Muscle of back (tissue), 11 donors: ENCODE measurements around the gene FUBP3. TPM values are rescaled to one million over a fixed set of nuclear protein-coding genes. Genes with fewer than 3 reads are reported as not detected.
"Not testable (repeated sequence)": the region's sequence is repeated elsewhere in the genome, so short reads cannot be mapped to it uniquely, and the experiment has no call there.

Experiments
- DNase-seq, 3 donors: peaks; one replicate each; pipeline versions ENCODE4 v3.0.0 to v3.0.0-alpha.2; 2013
- polyA plus RNA-seq, 10 donors: library from polyadenylated mRNA; unstranded; fragments of 120-200 nt; gene quantifications; one replicate each; pipeline ENCODE4 v1.2.1, GENCODE V29; 2013; ENCODE audit not compliant: insufficient read length in 10 of 10

The FUBP3 gene
- polyA plus RNA-seq, 10 donors: 33.5 to 51.2 (median 43.2) TPM

DNA sequence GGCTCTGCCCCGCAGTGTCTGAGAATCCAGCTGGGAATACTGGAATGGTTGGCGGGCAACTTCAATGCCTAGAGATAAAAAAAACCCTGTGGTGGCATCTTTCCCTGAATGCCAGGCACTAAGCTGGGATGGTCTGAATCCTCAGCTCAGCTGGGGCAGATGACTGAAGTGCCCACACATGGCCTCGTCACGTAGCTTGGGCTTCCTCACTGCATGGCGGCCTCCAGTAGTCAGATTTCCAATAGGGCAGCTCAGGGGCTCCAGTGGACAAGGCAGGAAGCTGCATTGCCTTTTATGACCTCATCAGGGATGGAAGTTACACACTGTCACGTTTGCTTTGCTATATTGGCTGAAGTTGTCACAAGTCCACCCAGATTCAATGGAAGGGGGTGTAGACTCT, 24.3 kb upstream of the FUBP3 start:
- DNase-seq: no peak

DNA sequence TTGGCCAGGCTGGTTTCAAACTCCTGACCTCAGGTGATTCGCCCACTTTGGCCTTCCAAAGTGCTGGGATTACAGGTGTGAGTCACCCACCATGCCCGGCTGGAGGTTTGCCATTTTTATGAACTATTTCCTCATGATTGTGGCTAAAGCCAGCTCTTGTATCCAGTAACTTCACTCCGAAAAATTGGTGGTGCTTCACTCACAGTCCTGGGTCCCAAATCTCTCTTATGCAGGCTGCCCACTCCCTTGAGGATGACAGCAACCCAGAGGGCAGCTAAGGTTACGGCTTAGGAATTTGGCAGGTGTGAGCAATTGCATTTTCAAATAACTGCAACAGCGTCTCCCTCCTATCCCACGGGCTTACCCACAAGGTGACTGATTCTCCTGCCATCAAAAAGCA, 23.4 kb upstream of the FUBP3 start:
- DNase-seq: no peak

DNA sequence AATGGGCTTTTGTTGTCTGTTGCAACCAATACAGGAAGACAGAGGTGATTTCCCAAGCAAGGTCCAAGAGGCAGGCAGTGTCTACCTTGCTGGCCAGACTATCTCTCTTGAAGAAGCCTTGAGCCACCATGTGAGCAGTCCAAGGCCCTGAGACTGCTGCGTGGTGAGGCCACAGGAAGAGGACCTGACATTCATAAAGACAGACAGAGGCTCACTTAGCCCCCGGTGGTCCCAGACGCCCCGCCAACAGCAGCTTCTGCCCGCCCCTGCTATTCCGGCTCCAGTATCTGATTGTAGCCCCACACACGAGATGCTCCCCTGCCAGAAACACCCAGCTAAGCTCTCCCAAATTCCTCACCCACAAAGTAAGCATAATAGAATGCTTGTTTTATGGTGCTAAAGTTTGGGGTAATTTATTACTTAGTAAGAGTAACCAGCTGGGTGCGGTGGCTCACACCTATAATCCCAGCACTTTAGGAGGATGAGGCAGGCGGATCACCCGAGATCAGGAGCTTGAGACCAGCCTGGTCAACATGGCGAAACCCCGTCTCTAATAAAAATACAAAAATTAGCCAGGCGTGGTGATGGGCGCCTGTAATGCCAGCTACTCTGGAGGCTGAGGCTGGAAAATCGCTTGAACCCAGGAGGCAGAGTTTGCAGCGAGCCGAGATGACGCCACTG, 22.8 kb upstream of the FUBP3 start:
- DNase-seq: no peak

DNA sequence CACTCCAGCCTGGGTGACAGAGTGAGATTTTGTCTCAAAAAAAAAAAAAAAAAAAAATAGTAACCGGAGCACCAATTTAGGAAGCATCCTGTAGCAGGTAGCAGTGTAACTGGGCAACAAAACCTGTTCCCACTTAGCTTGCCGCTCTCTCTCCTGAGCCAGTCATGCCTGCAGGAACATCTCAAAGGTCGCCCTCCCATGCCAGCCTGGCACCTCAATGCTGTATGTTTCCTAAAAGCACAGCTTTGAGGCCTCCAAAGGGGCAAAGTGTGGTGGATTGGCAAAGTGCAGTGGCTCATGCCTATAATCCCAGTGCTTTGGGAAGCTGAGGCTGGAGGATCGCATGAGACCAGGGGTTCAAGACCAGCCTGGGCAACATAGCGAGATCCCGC, 22.3 kb upstream of the FUBP3 start:
- DNase-seq: no peak

DNA sequence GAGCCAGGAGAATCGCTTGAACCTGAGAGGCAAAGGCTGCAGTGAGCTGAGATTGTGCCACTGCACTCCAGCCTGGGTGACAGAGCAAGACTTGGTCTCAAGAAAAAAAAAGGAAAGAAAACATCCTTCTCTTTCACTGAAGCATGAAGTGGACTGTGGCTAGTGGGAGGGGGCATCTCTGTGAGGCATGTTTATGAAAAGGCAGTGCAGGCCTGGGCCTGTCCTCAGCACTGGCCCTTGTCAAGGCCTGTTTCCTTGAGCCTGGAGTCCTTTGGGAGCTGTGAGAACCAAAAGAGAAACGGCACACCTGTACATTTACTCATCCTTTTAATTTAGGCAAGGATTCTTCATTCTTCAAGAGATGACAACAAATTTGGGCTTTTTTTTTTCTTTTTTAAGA, 18.3 kb upstream of the FUBP3 start:
- no peak for DNase-seq

DNA sequence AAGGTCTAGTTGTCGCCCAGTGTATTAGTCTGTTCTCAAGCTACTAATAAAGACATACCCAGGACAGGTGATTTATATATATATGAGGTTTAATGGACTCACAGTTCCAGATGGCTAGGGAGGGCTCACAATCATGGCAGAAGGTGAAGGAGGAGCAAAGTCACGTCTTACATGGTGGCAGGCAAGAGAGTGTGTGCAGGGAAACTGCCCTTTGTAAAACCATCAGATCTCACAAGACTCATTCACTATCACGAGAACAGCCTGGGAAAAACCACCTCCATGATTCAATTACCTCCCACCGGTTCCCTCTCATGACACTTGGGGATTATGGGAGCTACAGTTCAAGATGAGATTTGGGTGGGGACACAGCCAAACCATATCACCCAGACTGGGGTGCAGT, 16.9 kb upstream of the FUBP3 start:
- DNase-seq: not testable (repeated sequence)

DNA sequence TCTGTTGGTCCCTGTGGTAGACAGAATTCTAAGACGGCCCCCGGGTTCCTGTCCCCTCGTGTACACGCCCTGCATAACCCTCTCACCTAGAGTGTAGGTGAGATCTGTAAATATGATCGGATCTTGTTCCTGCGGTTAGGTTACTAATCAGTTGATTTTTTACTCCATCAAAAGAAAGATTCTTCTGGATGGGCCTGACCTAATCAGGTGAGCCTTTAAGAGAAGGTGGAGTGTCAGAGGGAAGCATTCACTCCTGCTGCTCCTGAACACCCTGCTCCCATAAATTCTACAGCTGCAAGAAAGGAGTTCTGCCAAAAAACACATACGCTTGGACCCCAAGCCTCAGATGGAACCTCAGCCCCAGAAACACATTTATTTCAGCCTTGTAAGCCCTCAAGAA, 15.6 kb upstream of the FUBP3 start:
- DNase-seq: no peak

DNA sequence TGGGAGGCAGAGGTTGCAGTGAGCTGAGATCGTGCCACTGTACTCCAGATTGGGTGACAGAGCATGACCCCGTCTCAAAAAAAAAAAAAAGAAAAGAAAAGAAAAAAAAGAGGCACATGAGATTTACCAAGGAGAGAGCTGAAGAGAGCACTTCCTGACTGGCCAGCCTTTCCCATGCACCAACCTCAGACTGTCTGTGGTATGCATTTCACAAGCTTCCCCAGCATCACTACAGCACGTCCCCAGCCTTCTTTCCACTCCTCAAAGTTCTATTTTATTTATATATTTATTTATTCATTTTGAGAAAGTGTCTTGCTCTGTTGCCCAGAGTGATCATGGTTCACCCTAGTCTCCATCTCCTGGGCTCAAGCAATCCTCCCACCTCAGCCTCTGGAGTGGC, 13.6 kb upstream of the FUBP3 start:
- DNase-seq: no peak

DNA sequence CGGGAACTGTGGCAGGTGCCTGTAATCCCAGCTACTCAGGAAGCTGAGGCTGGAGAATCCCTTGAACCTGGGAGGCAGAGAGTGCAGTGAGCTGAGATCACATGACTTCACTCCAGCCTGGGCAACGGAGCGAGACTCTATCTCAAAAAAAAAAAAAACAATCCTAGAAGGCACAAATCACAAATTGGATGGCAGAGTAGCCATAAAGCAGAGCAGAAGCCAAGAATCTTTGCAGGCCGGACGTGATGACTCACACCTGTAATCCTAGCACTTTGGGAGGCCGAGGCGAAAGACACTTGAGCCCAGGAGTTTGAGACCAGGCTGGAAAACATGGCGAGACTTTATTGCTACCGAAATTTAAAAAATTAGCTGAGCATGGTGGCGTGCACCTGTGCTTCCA, 9.2 kb upstream of the FUBP3 start:
- no peak for DNase-seq

DNA sequence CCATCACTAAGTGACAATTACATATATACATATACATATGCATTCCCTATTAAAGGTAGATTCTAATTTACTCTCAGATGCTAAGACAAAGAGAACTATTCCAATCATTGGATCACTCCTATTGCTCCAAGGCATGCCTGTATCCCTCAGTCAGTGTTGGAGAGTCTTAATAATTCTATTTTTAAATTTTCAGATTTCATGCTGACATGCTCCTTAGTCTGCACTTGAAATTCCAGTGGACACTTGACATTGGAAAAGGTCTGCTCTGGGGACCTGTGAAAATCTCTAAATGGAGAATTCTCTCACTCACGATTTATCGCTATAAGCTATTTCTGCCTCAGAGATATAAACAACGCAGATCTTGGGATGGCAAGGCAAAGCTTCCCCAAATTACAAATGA, 3.9 kb upstream of the FUBP3 start:
- DNase-seq: no peak

DNA sequence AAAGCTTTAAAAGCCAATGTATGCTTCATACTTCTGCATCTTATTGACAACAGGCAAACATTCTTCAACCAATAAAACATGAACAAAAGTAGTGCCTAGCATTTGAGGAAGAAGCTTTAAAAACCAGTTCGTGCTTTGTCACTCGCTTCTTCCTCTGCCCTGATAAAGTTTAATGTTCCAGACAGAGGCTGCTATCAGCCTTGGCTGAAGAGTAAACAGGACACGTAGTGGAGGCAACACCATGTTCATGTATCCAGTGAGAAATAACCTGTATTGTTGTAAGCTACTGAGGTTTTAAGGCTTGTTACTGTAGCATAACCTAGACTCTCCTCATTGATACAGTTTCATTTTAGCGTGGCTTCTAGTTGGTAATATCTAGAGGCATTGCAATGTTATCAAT, 3.2 kb upstream of the FUBP3 start:
- no peak for DNase-seq

DNA sequence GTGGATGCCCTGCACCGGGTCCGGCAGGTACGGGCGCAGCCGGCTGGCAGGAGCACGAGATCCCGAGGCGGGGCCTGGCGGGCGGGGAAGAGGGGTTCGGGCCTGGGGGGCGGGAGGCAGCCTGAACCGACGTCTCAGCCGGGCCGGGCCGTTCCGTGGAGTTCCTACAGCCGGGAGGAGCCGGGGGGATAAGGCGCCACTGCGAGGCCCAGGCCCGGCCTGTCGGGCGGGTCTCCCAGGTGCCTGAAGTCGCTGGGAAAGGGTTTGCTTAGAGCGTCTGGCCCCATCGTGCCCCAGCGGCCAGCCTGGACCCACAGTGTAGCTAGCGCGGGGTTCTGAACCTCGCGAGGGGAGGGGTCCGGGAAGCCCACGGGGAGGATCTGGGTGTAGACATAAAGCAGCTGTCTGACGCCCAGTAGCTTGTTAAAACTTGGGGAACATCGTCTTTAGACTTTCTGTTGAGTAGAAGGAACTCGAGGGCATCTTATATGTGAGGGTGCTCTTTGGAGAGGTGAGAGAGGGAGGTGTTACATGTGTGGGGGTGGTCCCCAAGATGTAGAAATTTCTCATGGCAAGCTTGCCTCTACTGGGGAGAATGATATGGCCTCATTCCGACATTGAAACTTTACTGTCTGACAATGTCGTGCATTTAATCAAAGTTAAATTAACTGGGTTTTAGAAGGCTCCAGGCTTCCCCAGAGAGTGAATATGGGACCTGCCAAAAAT, 524 bp downstream of the FUBP3 start:
- DNase-seq: no peak

DNA sequence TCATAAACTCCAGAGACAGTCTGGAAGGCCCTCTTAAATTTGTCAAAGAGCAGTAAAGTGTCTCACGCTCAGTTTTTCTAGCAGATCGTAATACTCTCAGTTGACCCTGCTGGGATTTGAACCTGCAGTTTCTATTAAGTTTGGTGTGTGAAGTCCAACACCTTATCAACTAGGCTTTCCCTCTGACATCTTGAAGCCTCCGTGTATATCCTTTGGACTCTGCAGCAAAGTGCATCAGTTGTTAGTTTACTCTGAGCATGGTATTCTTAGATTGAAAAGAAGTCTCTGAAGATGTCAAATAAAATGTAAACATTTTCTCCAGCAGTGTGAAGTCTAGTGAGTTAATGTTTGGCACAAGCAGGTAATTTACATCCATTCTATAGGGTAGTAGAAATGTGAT, 2.4 kb downstream of the FUBP3 start:
- DNase-seq: no peak

DNA sequence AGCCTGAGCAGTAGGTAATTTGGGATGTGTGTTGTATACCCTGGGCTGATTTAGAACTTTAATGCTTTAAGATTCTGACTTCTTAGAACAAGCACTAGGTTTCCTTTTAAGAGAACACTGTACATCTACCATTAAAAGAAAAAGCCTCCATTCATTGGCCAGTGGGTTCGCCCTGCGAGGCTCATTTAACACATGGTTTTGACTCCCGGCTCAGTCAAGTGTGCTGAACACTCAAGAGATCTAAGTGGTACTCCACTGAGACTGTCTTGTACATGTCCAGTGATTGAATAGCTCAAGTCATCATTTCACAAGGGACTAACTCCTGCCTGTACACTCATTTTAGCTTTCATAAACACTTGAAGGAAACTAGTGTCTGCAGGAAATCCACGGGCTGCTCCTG, 3.9 kb downstream of the FUBP3 start:
- no peak for DNase-seq

DNA sequence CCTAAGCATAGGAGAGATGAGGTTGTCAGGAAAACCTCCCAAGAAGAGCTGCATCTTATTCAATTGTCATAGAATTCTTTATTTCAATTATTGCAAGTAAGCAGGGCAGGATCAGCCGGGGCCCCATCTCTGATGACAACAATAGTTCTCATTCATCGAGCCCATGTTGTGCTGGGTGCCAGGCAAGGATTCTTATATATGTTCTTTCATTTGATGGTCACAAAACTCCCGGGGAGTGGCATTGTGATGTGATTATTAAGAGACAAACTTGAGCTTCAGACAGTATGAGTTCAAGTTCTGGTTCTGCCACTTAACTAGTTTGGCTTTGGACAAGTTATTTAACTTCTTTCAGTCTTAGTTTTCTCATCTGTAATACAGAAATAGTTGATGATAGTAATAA, 8.5 kb downstream of the FUBP3 start:
- DNase-seq: no peak

DNA sequence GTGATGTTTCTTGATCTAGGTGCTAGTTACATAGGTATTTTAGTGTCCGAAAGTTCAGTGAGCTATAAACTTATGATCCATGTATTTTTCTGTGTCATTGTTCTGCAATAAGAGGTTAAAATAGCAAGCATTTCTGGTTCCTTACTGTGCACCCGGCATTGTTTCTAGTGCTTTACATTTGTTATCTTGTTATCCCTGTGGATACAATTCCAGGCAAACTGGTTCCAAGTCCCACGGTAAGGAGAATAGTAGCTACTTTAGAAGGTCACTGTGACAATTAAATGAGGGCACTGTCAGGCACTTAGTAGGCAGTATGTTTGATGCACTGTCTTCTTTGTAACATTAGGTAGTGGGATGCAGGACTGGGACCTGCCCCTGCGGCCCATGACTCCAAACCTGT, 9.0 kb downstream of the FUBP3 start:
- no peak for DNase-seq

DNA sequence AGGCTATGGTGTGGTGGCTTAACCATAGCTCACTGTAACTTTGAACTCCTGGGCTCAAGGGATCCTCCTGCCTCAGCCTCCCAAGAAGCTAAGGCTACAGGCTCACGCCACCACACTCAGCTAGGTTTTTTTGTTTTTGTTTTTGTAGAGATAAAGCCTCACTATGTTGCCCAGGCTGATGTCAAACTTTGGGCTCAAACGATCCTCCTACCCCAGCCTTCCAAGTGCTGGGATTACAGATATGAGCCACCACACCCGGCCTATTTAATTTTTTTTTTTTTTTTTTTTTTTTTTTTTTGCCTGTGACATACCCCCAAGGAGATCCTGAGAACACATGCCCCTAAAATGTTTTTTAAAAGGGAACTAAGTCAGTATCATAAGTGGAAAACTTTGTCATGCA, 10.4 kb downstream of the FUBP3 start:
- DNase-seq: no peak

DNA sequence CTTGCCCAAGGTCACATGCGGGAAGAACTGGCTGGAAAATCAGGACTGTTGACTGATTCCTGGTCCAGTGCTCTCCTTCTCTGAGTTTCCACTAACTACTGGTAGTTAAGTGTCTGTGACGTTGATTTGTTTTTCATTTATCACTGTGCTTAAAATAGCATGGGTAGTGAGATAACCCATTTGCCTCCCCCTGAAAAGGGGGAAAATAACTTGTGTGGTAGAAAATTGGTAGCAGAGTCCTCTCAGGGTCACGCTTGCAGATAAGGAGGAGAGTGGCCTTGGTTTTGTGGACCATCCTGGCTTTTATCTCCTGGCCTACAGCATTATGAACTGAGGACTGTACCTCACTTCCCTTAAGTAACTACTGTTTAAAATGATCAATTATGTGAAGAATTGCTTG, 10.9 kb downstream of the FUBP3 start:
- no peak for DNase-seq

DNA sequence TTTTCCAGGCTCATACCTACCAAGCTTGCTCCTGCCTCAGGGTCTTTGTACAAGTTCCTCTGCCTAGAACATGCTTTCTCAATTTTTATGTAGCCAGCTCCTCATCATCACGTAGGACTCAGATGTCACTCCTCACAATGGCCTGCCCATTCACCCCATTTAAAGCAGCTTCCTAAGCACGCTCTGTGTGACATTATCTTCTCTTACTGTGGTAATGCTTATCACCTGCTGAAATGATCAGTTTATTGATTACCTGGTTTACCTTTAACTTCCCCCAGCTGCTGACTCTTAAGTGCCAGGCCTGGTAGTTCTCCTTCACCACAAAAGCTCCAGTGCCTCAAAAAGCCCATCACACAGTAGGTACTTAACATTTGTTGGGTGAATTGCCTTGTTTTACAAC, 13.6 kb downstream of the FUBP3 start:
- DNase-seq: no peak

DNA sequence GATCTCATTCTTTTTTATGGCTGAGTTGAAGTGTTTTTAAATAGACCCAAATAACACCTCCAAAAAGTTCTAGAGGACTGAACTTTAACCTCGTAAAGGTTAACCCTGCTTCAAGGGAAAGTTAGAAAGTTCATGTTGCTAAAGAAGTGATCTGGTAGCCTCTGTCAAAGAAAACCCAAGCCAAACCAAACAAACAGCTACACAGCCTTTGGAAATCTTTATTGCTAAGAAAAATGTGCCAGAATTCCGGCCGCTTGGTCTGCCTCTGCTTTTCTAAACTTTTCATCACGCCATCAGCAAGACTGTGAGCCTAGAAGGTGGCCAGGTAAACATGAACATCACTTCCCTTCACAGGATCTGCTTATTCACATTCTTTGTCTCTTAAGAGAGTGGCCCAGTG, 17.9 kb downstream of the FUBP3 start:
- no peak for DNase-seq

DNA sequence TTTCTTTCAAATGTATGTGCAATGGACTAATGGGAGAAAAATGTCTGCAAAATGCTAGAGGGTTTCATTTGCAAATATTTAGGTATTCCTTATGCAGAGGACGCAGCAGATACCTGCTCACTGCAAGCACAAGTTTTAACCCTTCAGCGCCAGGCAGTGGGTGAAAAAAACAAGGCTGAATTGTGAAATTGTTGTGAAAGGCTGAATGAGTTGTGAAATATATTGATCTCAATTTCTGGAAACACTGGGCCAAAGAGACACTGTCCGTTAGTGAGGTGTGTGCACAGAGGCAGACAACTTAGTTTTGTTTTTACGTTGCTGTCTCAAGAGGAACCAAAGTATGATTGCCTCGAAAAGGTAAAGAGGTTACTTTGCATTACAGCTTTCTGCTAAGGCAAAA, 18.8 kb downstream of the FUBP3 start:
- no peak for DNase-seq

DNA sequence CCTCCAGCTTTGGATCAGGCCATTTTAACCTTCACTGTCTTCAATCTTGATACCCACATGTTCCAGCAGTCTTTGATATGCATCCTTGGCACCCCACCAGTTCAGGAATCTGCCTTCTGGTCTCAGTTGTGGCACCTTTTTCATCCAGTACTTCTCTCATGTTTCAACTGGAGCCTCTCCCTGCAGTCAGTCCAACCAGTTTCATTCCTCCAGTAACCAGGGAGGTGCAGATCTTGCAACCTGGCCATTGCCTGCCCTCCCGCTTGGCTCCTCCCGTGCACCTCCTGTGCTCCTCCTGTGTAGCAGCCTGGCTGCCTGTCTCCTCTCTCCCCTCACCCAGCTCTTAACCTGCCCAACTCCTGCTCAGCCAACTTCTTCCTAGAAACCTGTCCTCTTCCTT, 20.2 kb downstream of the FUBP3 start:
- no peak for DNase-seq

DNA sequence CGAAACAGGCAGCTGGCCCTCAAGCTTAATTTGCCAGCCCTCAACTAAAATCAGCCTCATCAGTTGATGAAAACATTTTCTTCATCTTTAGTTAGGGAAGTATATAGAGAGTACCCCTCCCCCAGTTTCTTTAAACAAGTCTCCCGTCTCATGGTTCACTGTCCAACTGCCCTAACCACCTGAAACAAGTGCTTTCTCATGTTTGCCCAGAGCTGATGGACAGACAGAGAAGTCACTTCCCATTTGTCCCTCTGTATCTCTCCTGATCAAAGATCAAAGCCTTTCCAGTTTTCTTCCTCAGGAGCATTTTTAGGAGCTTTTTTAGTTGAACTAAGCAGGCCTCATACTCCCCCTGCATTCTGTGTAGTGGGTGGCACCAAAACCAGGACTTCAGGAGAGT, 21.7 kb downstream of the FUBP3 start:
- no peak for DNase-seq

DNA sequence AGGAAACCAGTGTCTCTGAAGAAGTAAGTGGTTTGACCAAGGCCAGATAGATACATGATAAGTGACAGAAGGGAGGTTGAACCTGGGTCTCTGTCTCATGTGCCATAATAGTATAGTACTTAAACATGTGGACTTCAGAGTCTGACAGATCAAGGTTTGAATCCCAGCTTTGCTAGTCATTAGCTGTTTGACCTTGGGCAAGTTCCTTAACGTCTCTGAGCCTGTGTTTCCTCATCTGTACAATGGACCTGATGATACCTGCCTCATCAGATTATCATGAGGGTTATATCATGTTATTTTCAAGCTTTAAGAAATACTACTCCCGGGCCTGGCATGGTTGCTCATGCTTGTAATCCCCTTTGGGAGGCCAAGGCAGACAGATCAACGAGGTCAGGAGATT, 24.9 kb downstream of the FUBP3 start:
- DNase-seq: no peak
